HEK293T (cell line): Measurements from ENCODE around the gene LMX1B.

Source experiments
- ARNT ChIP-seq: fragments of 450-650 bp; IDR thresholded peaks from 2 replicates; pipeline ENCODE4 v1.6.1; 2017; ENCODE audit warnings: mild to moderate bottlenecking
- BHLHE40 ChIP-seq: fragments of 450-650 bp; IDR thresholded peaks from 2 replicates; pipeline ENCODE4 v1.6.1; 2016; ENCODE audit warnings: mild to moderate bottlenecking, moderate library complexity, borderline replicate concordance
- CTBP1 ChIP-seq: fragments of 450-650 bp; IDR thresholded peaks from 2 replicates; pipeline ENCODE4 v1.6.1; 2016; ENCODE audit warnings: borderline replicate concordance
- FOXA1 ChIP-seq: fragments of 450-650 bp; IDR thresholded peaks from 2 replicates; pipeline ENCODE4 v1.6.1; 2016; ENCODE audit warnings: mild to moderate bottlenecking
- FOXM1 ChIP-seq: fragments of 450-650 bp; IDR thresholded peaks from 2 replicates; pipeline ENCODE4 v1.6.1; 2017; ENCODE audit warnings: mild to moderate bottlenecking, borderline replicate concordance
- HDGF ChIP-seq: fragments of 450-650 bp; IDR thresholded peaks from 2 replicates; pipeline ENCODE4 v1.6.1; 2017; ENCODE audit warnings: antibody characterized with exemption, borderline replicate concordance
- LEF1 ChIP-seq: fragments of 450-650 bp; IDR thresholded peaks from 2 replicates; pipeline ENCODE4 v1.6.1; 2017; ENCODE audit warnings: mild to moderate bottlenecking, borderline replicate concordance
- NFRKB ChIP-seq: fragments of 450-650 bp; IDR thresholded peaks from 2 replicates; pipeline ENCODE4 v1.6.1; 2016; ENCODE audit warnings: mild to moderate bottlenecking, moderate library complexity
- SP1 ChIP-seq: fragments of 450-650 bp; IDR thresholded peaks from 2 replicates; pipeline ENCODE4 v1.6.1; 2017
- SUZ12 ChIP-seq: fragments of 450-650 bp; IDR thresholded peaks from 2 replicates; pipeline ENCODE4 v1.6.1; 2016; ENCODE audit warnings: mild to moderate bottlenecking
- TARDBP ChIP-seq: fragments of 450-650 bp; IDR thresholded peaks from 2 replicates; pipeline ENCODE4 v1.6.1; 2016
- TF ChIP-seq, protein P1 (sequence below): fragments of 450-650 bp; IDR thresholded peaks from 2 replicates; pipeline ENCODE4 v1.6.1; 2016

DNA sequence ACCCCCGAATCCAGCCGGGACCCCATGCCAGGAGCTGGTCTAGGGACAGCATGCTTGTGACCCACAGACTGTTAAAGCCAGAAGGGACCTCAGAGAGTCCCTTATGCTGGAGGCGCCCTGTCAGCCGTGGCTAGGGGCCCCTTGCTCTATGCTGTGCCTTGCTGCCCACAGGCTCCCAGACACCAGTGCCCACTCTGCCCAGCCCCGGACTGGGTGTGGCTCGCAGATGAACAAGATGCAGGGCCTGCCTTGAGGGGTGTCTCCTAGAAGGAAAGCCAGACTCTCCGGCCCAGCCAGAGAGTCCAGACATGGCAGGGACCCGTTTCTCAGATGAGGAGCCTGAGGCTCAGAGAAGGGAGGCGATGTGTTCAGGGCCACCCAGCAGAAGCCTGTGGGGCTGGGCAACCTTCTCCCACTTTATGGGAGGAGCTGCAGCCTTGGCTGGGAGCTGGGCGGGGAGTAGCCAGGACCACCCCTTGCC lies 85.7 kb downstream of the LMX1B start:
- TF ChIP-seq LEF1 (no peak), FOXA1 (no peak), BHLHE40 (no peak), SUZ12 (no peak), SP1 (no peak), ARNT (no peak), NFRKB (no peak), FOXM1 (no peak), TARDBP (no peak), CTBP1 (no peak), HDGF (no peak)
- TF ChIP-seq, protein P1, sequence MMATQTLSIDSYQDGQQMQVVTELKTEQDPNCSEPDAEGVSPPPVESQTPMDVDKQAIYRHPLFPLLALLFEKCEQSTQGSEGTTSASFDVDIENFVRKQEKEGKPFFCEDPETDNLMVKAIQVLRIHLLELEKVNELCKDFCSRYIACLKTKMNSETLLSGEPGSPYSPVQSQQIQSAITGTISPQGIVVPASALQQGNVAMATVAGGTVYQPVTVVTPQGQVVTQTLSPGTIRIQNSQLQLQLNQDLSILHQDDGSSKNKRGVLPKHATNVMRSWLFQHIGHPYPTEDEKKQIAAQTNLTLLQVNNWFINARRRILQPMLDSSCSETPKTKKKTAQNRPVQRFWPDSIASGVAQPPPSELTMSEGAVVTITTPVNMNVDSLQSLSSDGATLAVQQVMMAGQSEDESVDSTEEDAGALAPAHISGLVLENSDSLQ: no peak
